Measurements from ENCODE around the gene GZMA.
A peak's percentile ranks its signal among the peaks of the same experiment; 100 is the strongest.

The GZMA gene

GRCh38 chr5:55062039-55062779 lies 40.2 kb upstream of the GZMA start:
- POLR2A ChIA-PET, result no interaction called here
- Histone ChIP-seq H3K9me3 (ENCODE audit: control insufficient read depth, insufficient read depth, low read depth, low read length) (no peaks in the 10 kb centered on the region), H3K4me1 (ENCODE audit: control insufficient read depth, insufficient read depth, low read length) (no peaks in the 10 kb centered on the region), H3K27ac (ENCODE audit: extremely low read depth, low read depth, low read length) (no peak overlapping the region), H3K4me3 (ENCODE audit: low read depth, low read length) (no peak overlapping the region), H3K36me3 (ENCODE audit: control insufficient read depth in 2 of 2, insufficient read depth in 1 of 2, low read length in 2 of 2) (no peaks in the 10 kb centered on the region)
- TF ChIP-seq ZNF660 (tag by site-specific recombination; IDR thresholded peaks at IDR 0.05) (no peak), ZNF354C (tag by site-specific recombination; IDR thresholded peaks at IDR 0.05; ENCODE audit: borderline replicate concordance, low read depth) (no peak), ZBTB1 (tag by site-specific recombination; IDR thresholded peaks at IDR 0.05) (no peak), ZNF433 (tag by site-specific recombination; IDR thresholded peaks at IDR 0.05; ENCODE audit: low read depth) (no peak), ZNF549 (tag by site-specific recombination; IDR thresholded peaks at IDR 0.05) (no peak), ZNF221 (tag by site-specific recombination; IDR thresholded peaks at IDR 0.05; ENCODE audit: borderline replicate concordance) (no peak), OVOL3 (tag by site-specific recombination; IDR thresholded peaks at IDR 0.05) (no peak), ZNF560 (tag by site-specific recombination; IDR thresholded peaks at IDR 0.05; ENCODE audit: borderline replicate concordance) (no peak), ZFP3 (tag by site-specific recombination; IDR thresholded peaks at IDR 0.05; ENCODE audit: low read depth) (no peak), RBAK (tag by site-specific recombination; IDR thresholded peaks at IDR 0.05) (no peak), TCF7L2 (IDR thresholded peaks at IDR 0.05; ENCODE audit: borderline replicate concordance, low read depth, low read length) (no peak), KLF8 (tag by site-specific recombination; IDR thresholded peaks at IDR 0.05) (no peak), ZNF571 (tag by site-specific recombination; IDR thresholded peaks at IDR 0.05) (no peak), ZNF146 (tag by site-specific recombination; IDR thresholded peaks at IDR 0.05) (no peak), ZNF791 (tag by site-specific recombination; IDR thresholded peaks at IDR 0.05) (no peak), ZSCAN30 (tag by site-specific recombination; IDR thresholded peaks at IDR 0.05) (no peak), ATF2 (tag by site-specific recombination; IDR thresholded peaks at IDR 0.05; ENCODE audit: low read depth) (no peak), ZNF76 (tag by site-specific recombination; IDR thresholded peaks at IDR 0.05; ENCODE audit: borderline replicate concordance, low read depth) (no peak), ZSCAN18 (tag by site-specific recombination; IDR thresholded peaks at IDR 0.05) (no peak)
- CTCF ChIA-PET, result no interaction called here

GRCh38 chr5:55063220-55063863 lies 39.1 kb upstream of the GZMA start:
- TF ChIP-seq ZIC2 (tag by site-specific recombination; IDR thresholded peaks at IDR 0.05) (0 out of 2 replicates have a peak, but pooled peaks have one; percentile 20), ZNF701 (tag by site-specific recombination; IDR thresholded peaks at IDR 0.05) (no peak)
- CTCF ChIA-PET, result no interaction called here
- Histone ChIP-seq H3K9me3 (ENCODE audit: control insufficient read depth, insufficient read depth, low read depth, low read length) (no peaks in the 10 kb centered on the region), H3K36me3 (ENCODE audit: control insufficient read depth in 2 of 2, insufficient read depth in 1 of 2, low read length in 2 of 2) (no peaks in the 10 kb centered on the region), H3K4me3 (ENCODE audit: low read depth, low read length) (no peak overlapping the region), H3K4me1 (ENCODE audit: control insufficient read depth, insufficient read depth, low read length) (no peaks in the 10 kb centered on the region), H3K27ac (ENCODE audit: extremely low read depth, low read depth, low read length) (no peak overlapping the region)
- POLR2A ChIA-PET, result no interaction called here

Measured in HEK293 (cell line).